DOHH2 (cell line): ENCODE results near the gene STXBP3.

Source experiments
- H3F3A ChIP-seq: fragments of 200-600 bp; sonication (generic), shearing (Covaris generic); 2 replicates; pipeline ENCODE4 v1.6.0; 2016; ENCODE audit warnings: antibody characterized with exemption, mild to moderate bottlenecking; ENCODE audit not compliant: control insufficient read depth, insufficient read depth
- H3K27ac ChIP-seq: fragments of 200-600 bp; sonication (generic); 2 replicates; pipeline ENCODE4 v1.5.1; 2014; ENCODE audit warnings: low read depth, mild to moderate bottlenecking, low read length, moderate library complexity
- H3K27me3 ChIP-seq: fragments of 200-600 bp; sonication (generic); 2 replicates; pipeline ENCODE4 v1.6.1; 2014; ENCODE audit warnings: mild to moderate bottlenecking, low read length, mixed read lengths; ENCODE audit not compliant: control insufficient read depth
- H3K36me3 ChIP-seq: fragments of 200-600 bp; sonication (generic); 2 replicates; pipeline ENCODE4 v1.6.1; 2014; ENCODE audit warnings: mild to moderate bottlenecking, low read length, moderate library complexity, mixed read lengths; ENCODE audit not compliant: control insufficient read depth
- H3K4me1 ChIP-seq: fragments of 200-600 bp; sonication (generic); 2 replicates; pipeline ENCODE4 v1.6.1; 2014; ENCODE audit warnings: mild to moderate bottlenecking, low read length, mixed read lengths; ENCODE audit not compliant: control insufficient read depth
- H3K4me2 ChIP-seq: fragments of 200-600 bp; sonication (generic); 2 replicates; pipeline ENCODE4 v1.6.0; 2014; ENCODE audit warnings: mild to moderate bottlenecking, low read length, moderate library complexity
- H3K4me3 ChIP-seq: fragments of 200-600 bp; sonication (generic); 2 replicates; pipeline ENCODE4 v1.5.1; 2014; ENCODE audit warnings: mild to moderate bottlenecking, low read length, mixed read lengths
- H3K79me2 ChIP-seq: fragments of 200-600 bp; sonication (generic); 2 replicates; pipeline ENCODE4 v1.6.1; 2014; ENCODE audit warnings: mild to moderate bottlenecking, low read length, mixed read lengths; ENCODE audit not compliant: control insufficient read depth
- H3K9me2 ChIP-seq: fragments of 200-600 bp; sonication (generic); replicated peaks from 2 replicates; pipeline ENCODE4 v1.6.1; 2014; ENCODE audit warnings: mild to moderate bottlenecking, low read length, mixed read lengths; ENCODE audit not compliant: control insufficient read depth
- H3K9me3 ChIP-seq: fragments of 200-600 bp; sonication (generic); 2 replicates; pipeline ENCODE4 v1.6.1; 2014; ENCODE audit warnings: antibody characterized with exemption, low read length, mixed read lengths; ENCODE audit not compliant: control insufficient read depth, insufficient read depth
- H4K20me1 ChIP-seq: fragments of 200-600 bp; sonication (generic); 2 replicates; pipeline ENCODE4 v1.6.0; 2014; ENCODE audit warnings: low read depth, mild to moderate bottlenecking, antibody characterized with exemption, low read length, moderate library complexity; ENCODE audit not compliant: control insufficient read depth, insufficient read depth
- CTCF ChIP-seq: fragments of 200-600 bp; sonication (generic); IDR thresholded peaks from one replicate; pipeline ENCODE4 v1.5.1; 2014; ENCODE audit warnings: antibody characterized with exemption, mild to moderate bottlenecking, low read depth, low read length; ENCODE audit not compliant: poor library complexity, severe bottlenecking
- EZH2phosphoT487 ChIP-seq: fragments of 200-600 bp; sonication (generic); IDR thresholded peaks from 2 replicates; pipeline ENCODE4 v1.6.1; 2017; ENCODE audit warnings: borderline replicate concordance, mild to moderate bottlenecking, antibody characterized with exemption, low read length, moderate library complexity, mixed read lengths

STXBP3 gene

GRCh38 chr1:108708691-108709660 is 37.5 kb upstream of the STXBP3 start:
- peak; percentile 61 for TF ChIP-seq CTCF
- no peak for TF ChIP-seq EZH2phosphoT487
- Histone ChIP-seq H3K4me1 (peaks cover 4% of the 10 kb centered on the region), H3F3A (no peaks in the 10 kb centered on the region; the same call in 1 of the 2 replicates), H3K4me2 (no peak overlapping the region), H3K36me3 (no peaks in the 10 kb centered on the region), H4K20me1 (no peaks in the 10 kb centered on the region), H3K27ac (no peak overlapping the region), H3K9me3 (no peaks in the 10 kb centered on the region), H3K27me3 (peaks cover 2% of the 10 kb centered on the region; the same call in 1 of the 2 replicates), H3K9me2 (no peaks in the 10 kb centered on the region), H3K4me3 (no peak overlapping the region), H3K79me2 (no peaks in the 10 kb centered on the region)

GRCh38 chr1:108712606-108713150 is 33.8 kb upstream of the STXBP3 start, which contains the start of gene FNDC7:
FNDC7 (plus strand) TSS chr1:108712908; CDS start chr1:108712934, 26 bp downstream.
- H3F3A ChIP-seq = no peaks in the 10 kb centered on the region; the same call in 1 of the 2 replicates
- TF ChIP-seq EZH2phosphoT487 (no peak), CTCF (no peak)
- no peaks in the 10 kb centered on the region for H4K20me1 ChIP-seq
- H3K4me2 ChIP-seq = no peak within 1 kb of the TSS
- no peak within 1 kb of the TSS for H3K27ac ChIP-seq
- no peaks in the 10 kb centered on the region for H3K9me2 ChIP-seq
- no peak within 1 kb of the TSS for H3K4me3 ChIP-seq
- H3K79me2 ChIP-seq = no peaks in the 10 kb centered on the region
- peaks cover 10% of the 10 kb centered on the region; the same call in 1 of the 2 replicates for H3K27me3 ChIP-seq
- no peaks in the 10 kb centered on the region for H3K4me1 ChIP-seq
- H3K36me3 ChIP-seq = no peaks in the 10 kb centered on the region
- H3K9me3 ChIP-seq = no peaks in the 10 kb centered on the region

- Histone ChIP-seq H3K79me2 (no peaks in the 10 kb centered on the region), H3K9me2 (no peaks in the 10 kb centered on the region), H3K27me3 (peaks cover 14% of the 10 kb centered on the region; the same call in 1 of the 2 replicates), H3K9me3 (no peaks in the 10 kb centered on the region), H3K4me2 (no peak overlapping the region), H3K4me3 (no peak overlapping the region), H3K27ac (no peak overlapping the region), H3K36me3 (no peaks in the 10 kb centered on the region), H3F3A (no peaks in the 10 kb centered on the region; the same call in 1 of the 2 replicates), H4K20me1 (no peaks in the 10 kb centered on the region), H3K4me1 (no peaks in the 10 kb centered on the region)
- TF ChIP-seq EZH2phosphoT487 = no peak
- TF ChIP-seq CTCF = no peak
These were observed 30.5 kb upstream of the STXBP3 start for GRCh38 chr1:108715932-108716331.
